H9 (cell line): ENCODE results near the gene ITGA2. TPM values are rescaled to one million over a fixed set of nuclear protein-coding genes. Genes with fewer than 3 reads are reported as not detected.

ENCODE experiments used
- DNase-seq: peaks from one replicate; pipeline ENCODE4 v3.0.0-alpha.2; 2017
- H2AFZ ChIP-seq: one replicate; pipeline ENCODE4 v1.6.1; 2013; ENCODE audit warnings: mild to moderate bottlenecking, low read length, control low read depth, moderate library complexity
- H2AK5ac ChIP-seq: 2 replicates; pipeline ENCODE4 v1.6.1; 2013; ENCODE audit warnings: low read length, control low read depth, mixed read lengths; ENCODE audit not compliant: insufficient read length
- H2BK120ac ChIP-seq: one replicate; pipeline ENCODE4 v1.6.1; 2013; ENCODE audit warnings: low read depth, mild to moderate bottlenecking, low read length, control low read depth, inconsistent platforms; ENCODE audit not compliant: poor library complexity, severe bottlenecking
- H2BK12ac ChIP-seq: 2 replicates; pipeline ENCODE4 v1.6.1; 2013; ENCODE audit warnings: low read length, control low read depth, mixed read lengths, low read depth; ENCODE audit not compliant: insufficient read length
- H2BK15ac ChIP-seq: 2 replicates; pipeline ENCODE4 v1.6.1; 2013; ENCODE audit warnings: low read depth, low read length, control low read depth
- H2BK20ac ChIP-seq: one replicate; pipeline ENCODE4 v1.6.1; 2013; ENCODE audit warnings: low read depth, mild to moderate bottlenecking, low read length, control low read depth, inconsistent platforms; ENCODE audit not compliant: poor library complexity, severe bottlenecking
- H2BK5ac ChIP-seq: 2 replicates; pipeline ENCODE4 v1.6.1; 2013; ENCODE audit warnings: low read length, control low read depth, mixed read lengths; ENCODE audit not compliant: insufficient read length
- H3K14ac ChIP-seq: 2 replicates; pipeline ENCODE4 v1.6.1; 2013; ENCODE audit warnings: low read length, control low read depth; ENCODE audit not compliant: insufficient read depth
- H3K18ac ChIP-seq: 2 replicates; pipeline ENCODE4 v1.6.1; 2013; ENCODE audit warnings: low read depth, mild to moderate bottlenecking, mixed read lengths, low read length, control low read depth; ENCODE audit not compliant: insufficient read length
- H3K23ac ChIP-seq: 2 replicates; pipeline ENCODE4 v1.6.1; 2013; ENCODE audit warnings: low read length, control low read depth, mixed read lengths, low read depth; ENCODE audit not compliant: insufficient read length
- H3K23me2 ChIP-seq: 2 replicates; pipeline ENCODE4 v1.6.1; 2013; ENCODE audit warnings: low read depth, mild to moderate bottlenecking, mixed read lengths, low read length, control low read depth; ENCODE audit not compliant: insufficient read length, poor library complexity, severe bottlenecking
- H3K27ac ChIP-seq: 2 replicates; pipeline ENCODE4 v1.5.1; 2013; ENCODE audit warnings: low read length, control low read depth, mixed read lengths, low read depth; ENCODE audit not compliant: insufficient read length
- H3K27me3 ChIP-seq: 2 replicates; pipeline ENCODE4 v1.6.1; 2013; ENCODE audit warnings: low read length, control low read depth, inconsistent platforms; ENCODE audit not compliant: insufficient read depth
- H3K4ac ChIP-seq: 2 replicates; pipeline ENCODE4 v1.6.1; 2013; ENCODE audit warnings: low read depth, mild to moderate bottlenecking, control low read depth, inconsistent platforms, low read length, moderate library complexity
- H3K4me1 ChIP-seq: 2 replicates; pipeline ENCODE4 v1.6.1; 2013; ENCODE audit warnings: low read length, control low read depth, inconsistent platforms; ENCODE audit not compliant: insufficient read depth
- H3K4me2 ChIP-seq: 2 replicates; pipeline ENCODE4 v1.6.1; 2013; ENCODE audit warnings: low read length, control low read depth, mixed read lengths; ENCODE audit not compliant: insufficient read length, insufficient read depth
- H3K56ac ChIP-seq: 2 replicates; pipeline ENCODE4 v1.6.1; 2013; ENCODE audit warnings: low read depth, mild to moderate bottlenecking, mixed read lengths, low read length, control low read depth; ENCODE audit not compliant: insufficient read length
- H3K79me1 ChIP-seq: 2 replicates; pipeline ENCODE4 v1.6.1; 2013; ENCODE audit warnings: low read depth, mild to moderate bottlenecking, moderate library complexity, low read length, control low read depth, inconsistent platforms; ENCODE audit not compliant: insufficient read depth, poor library complexity, severe bottlenecking
- H3K79me2 ChIP-seq: 2 replicates; pipeline ENCODE4 v1.6.1; 2013; ENCODE audit warnings: low read length, control low read depth, inconsistent platforms; ENCODE audit not compliant: insufficient read depth
- H3K9ac ChIP-seq: 2 replicates; pipeline ENCODE4 v1.6.1; 2013; ENCODE audit warnings: low read length, control low read depth, mixed read lengths; ENCODE audit not compliant: insufficient read length; ENCODE audit errors: extremely low read depth
- H3K9me3 ChIP-seq: one replicate; pipeline ENCODE4 v1.6.1; 2013; ENCODE audit warnings: low read depth, low read length, inconsistent platforms; ENCODE audit not compliant: control insufficient read depth
- H3T11ph ChIP-seq: one replicate; pipeline ENCODE4 v1.6.1; 2013; ENCODE audit warnings: mild to moderate bottlenecking, low read length, control low read depth, inconsistent platforms
- H4K20me1 ChIP-seq: one replicate; pipeline ENCODE4 v1.6.1; 2013; ENCODE audit not compliant: control insufficient read depth, insufficient read length, insufficient read depth
- H4K5ac ChIP-seq: 2 replicates; pipeline ENCODE4 v1.6.1; 2013; ENCODE audit warnings: low read depth, mild to moderate bottlenecking, mixed read lengths, low read length, control low read depth; ENCODE audit not compliant: insufficient read length
- H4K8ac ChIP-seq: replicated peaks from 2 replicates; pipeline ENCODE4 v1.6.1; 2013; ENCODE audit warnings: low read length, control low read depth, mixed read lengths, low read depth; ENCODE audit not compliant: insufficient read length
- H4K91ac ChIP-seq: 2 replicates; pipeline ENCODE4 v1.6.1; 2013; ENCODE audit warnings: low read depth, mild to moderate bottlenecking, moderate library complexity, mixed read lengths, low read length, control low read depth; ENCODE audit not compliant: insufficient read length
- H3K27ac Mint-ChIP-seq, 3 experiments: 2 replicates in 2 of 3; 3 replicates in 1 of 3; pipeline ENCODE4 v1.8.0; 2020 to 2021; ENCODE audit warnings: mixed read lengths in 3 of 3, mild to moderate bottlenecking in 1 of 3, moderate library complexity in 1 of 3
- H3K27me3 Mint-ChIP-seq: 2 replicates; pipeline ENCODE4 v1.8.0; 2021; ENCODE audit warnings: low read depth, mild to moderate bottlenecking, moderate library complexity, mixed read lengths
- H3K36me3 Mint-ChIP-seq, 3 experiments: 2 replicates in 2 of 3; 3 replicates in 1 of 3; pipeline ENCODE4 v1.8.0; 2020 to 2021; ENCODE audit warnings: low read depth in 3 of 3, mixed read lengths in 3 of 3; ENCODE audit not compliant: insufficient read depth in 1 of 3
- H3K4me1 Mint-ChIP-seq, 2 experiments: 2 replicates each; pipeline ENCODE4 v1.8.0; 2020; ENCODE audit warnings: mixed read lengths in 2 of 2
- H3K4me3 Mint-ChIP-seq, 2 experiments: 2 replicates in 1 of 2; 3 replicates in 1 of 2; pipeline ENCODE4 v1.8.0; 2020 to 2021; ENCODE audit warnings: mild to moderate bottlenecking in 2 of 2, mixed read lengths in 2 of 2, moderate library complexity in 1 of 2
- H3K9me3 Mint-ChIP-seq, 2 experiments: 2 replicates in 1 of 2; 3 replicates in 1 of 2; pipeline ENCODE4 v1.8.0; 2020; ENCODE audit warnings: mild to moderate bottlenecking in 2 of 2, mixed read lengths in 2 of 2, moderate library complexity in 1 of 2
- CTCF ChIP-seq: fragments of 200-600 bp; sonication (generic); conservative IDR thresholded peaks from 3 replicates; pipeline ENCODE4 v1.8.0; 2021; ENCODE audit warnings: antibody characterized with exemption, mild to moderate bottlenecking
- WGBS: extraction: QIAGEN DNeasy Blood & Tissue Kit; methylation state at CpG from one replicate; pipeline ENCODE4 v1.1.7; 2013; ENCODE audit warnings: missing lambda C conversion rate, low lambda C conversion rate, mixed read lengths; ENCODE audit not compliant: insufficient read length; ENCODE audit errors: extremely low coverage; 5-methylcytosine and 5-hydroxymethylcytosine counted together
- total RNA-seq: library from RNA; stranded (reverse); gene quantifications from 2 replicates; pipeline ENCODE4 v1.2.1, GENCODE V29; 2021

ITGA2 gene
- total RNA-seq, 1 experiment from 2014 or later, result 3.0 TPM

DNA sequence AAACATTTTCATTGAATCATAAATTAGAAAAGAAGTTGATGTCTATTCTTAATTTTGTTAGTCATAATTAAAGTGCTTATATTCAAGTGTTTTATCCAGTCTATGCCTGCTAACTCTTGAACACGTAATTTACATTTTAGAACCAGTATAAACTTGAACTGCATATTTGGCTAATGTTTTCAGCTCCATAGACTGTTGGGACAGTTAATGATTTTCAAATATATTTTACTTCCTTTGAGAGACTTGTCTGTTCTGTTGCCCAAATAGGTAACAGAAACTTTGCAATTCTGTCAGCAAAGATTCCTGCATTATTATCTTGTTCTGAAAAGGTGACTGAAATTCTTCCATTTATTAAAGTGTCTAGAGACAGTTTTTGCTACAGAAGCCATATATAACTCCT is 7.8 kb downstream of the ITGA2 start:
- Histone ChIP-seq H3T11ph (no peak overlapping the region), H3K79me1 (no peaks in the 10 kb centered on the region), H3K4me2 (no peak overlapping the region), H3K23me2 (no peaks in the 10 kb centered on the region), H2BK12ac (no peak overlapping the region), H4K8ac (no peak overlapping the region), H3K9ac (no peak overlapping the region), H3K56ac (no peak overlapping the region), H2BK5ac (no peak overlapping the region), H3K14ac (no peak overlapping the region), H2BK15ac (no peak overlapping the region), H4K5ac (no peak overlapping the region), H4K91ac (no peak overlapping the region), H3K18ac (no peak overlapping the region), H3K4ac (no peak overlapping the region), H3K4me1 (no peaks in the 10 kb centered on the region), H2AFZ (no peak overlapping the region), H3K27me3 (no peaks in the 10 kb centered on the region), H3K23ac (no peak overlapping the region), H3K27ac (no peak overlapping the region), H2AK5ac (no peak overlapping the region), H2BK120ac (no peak overlapping the region), H3K9me3 (no peaks in the 10 kb centered on the region), H4K20me1 (no peaks in the 10 kb centered on the region), H2BK20ac (no peak overlapping the region), H3K79me2 (no peaks in the 10 kb centered on the region; the same call in 1 of the 2 replicates)
- Mint-ChIP-seq H3K36me3 (no peaks in the 10 kb centered on the region), H3K4me1 (no peaks in the 10 kb centered on the region), H3K4me3 (no peak overlapping the region), H3K27me3 (no peaks in the 10 kb centered on the region), H3K9me3 (no peaks in the 10 kb centered on the region), H3K27ac (no peak overlapping the region)
- no peak for TF ChIP-seq CTCF
- DNase-seq, result no peak
- WGBS, result no CpG with 5 or more reads among the region's 1 CpG
